ENCODE results near the gene OTX1. TPM values are rescaled to one million over a fixed set of nuclear protein-coding genes. Genes with fewer than 3 reads are reported as not detected.

Gene OTX1
- total and polyA plus RNA-seq, 2 of the 8 experiments (the other 6 are each of a cell fraction or from before 2014, with no cell fraction given), result 0.24 to 3.3 TPM

GRCh38 chr2:63013438-63013837 lies 37.2 kb upstream of the OTX1 start:
- no peak overlapping the region for H3K56ac ChIP-seq (replicated peaks; ENCODE audit: insufficient read length, low read depth, low read length)
- no peak overlapping the region for H3K14ac ChIP-seq (ENCODE audit: insufficient read length)
- no peak overlapping the region for H2BK12ac ChIP-seq (ENCODE audit: low read depth, low read length)
- no peak for FAIRE-seq
- H4K20me1 ChIP-seq (replicated peaks in 1 of 2; ENCODE audit: control insufficient read depth in 1 of 2, insufficient read depth in 2 of 2, low read length in 2 of 2), result no peaks in the 10 kb centered on the region
- H3K79me1 ChIP-seq (ENCODE audit: low read depth, low read length), result no peaks in the 10 kb centered on the region
- H3K4me1 ChIP-seq (replicated peaks in 1 of 4; ENCODE audit: control insufficient read depth in 3 of 4, insufficient read depth in 4 of 4, low read length in 3 of 4), result peaks cover 0 to 6% (median 2%) of the 10 kb centered on the region in 4 experiments; a peak in 3 of 7 replicates
- no peaks in the 10 kb centered on the region for H3K23me2 ChIP-seq (ENCODE audit: low read depth, low read length)
- no peak overlapping the region for H3K18ac ChIP-seq (ENCODE audit: extremely low read depth, low read length)
- H3K27ac ChIP-seq (ENCODE audit: low read depth, low read length), result no peak overlapping the region
- H3K9ac ChIP-seq (replicated peaks in 1 of 4; ENCODE audit: extremely low read depth in 1 of 4, low read depth in 3 of 4, low read length in 3 of 4), result no peak overlapping the region
- no peak overlapping the region for H2BK20ac ChIP-seq (ENCODE audit: low read length)
- H4K5ac ChIP-seq (ENCODE audit: insufficient read length, low read depth, low read length), result no peak overlapping the region
- 72% methylated on average over 8 of the region's 8 CpGs; no CpG with 5 or more reads in 1 of the 2 experiments for WGBS, 2 experiments (ENCODE audit: extremely low coverage in 1 of 2, insufficient coverage in 1 of 2, insufficient read length in 1 of 2, insufficient replicate concordance in 2 of 2, low coverage in 1 of 2, low lambda C conversion rate in 2 of 2, missing lambda C conversion rate in 1 of 2)
- H2BK15ac ChIP-seq (ENCODE audit: low read length), result no peak overlapping the region
- H2BK120ac ChIP-seq (replicated peaks; ENCODE audit: low read depth, low read length), result no peak overlapping the region
- no peak overlapping the region for H2AFZ ChIP-seq (ENCODE audit: low read length)
- H3K23ac ChIP-seq (ENCODE audit: insufficient read length), result no peak overlapping the region
- no peak overlapping the region for H4K91ac ChIP-seq (replicated peaks; ENCODE audit: insufficient read length, low read length)
- no peaks in the 10 kb centered on the region for H3K36me3 ChIP-seq (ENCODE audit: control insufficient read depth in 2 of 4, insufficient read depth in 4 of 4, low read length in 3 of 4)
- no peak overlapping the region for H2AK5ac ChIP-seq (ENCODE audit: low read depth, low read length)
- H3K4me2 ChIP-seq (ENCODE audit: insufficient read depth in 1 of 2, low read depth in 2 of 2, low read length in 2 of 2), result no peak overlapping the region
- no peak for DNase-seq (ENCODE audit: low read depth in 1 of 2, low spot score in 2 of 2)
- TF ChIP-seq CBX5 (IDR thresholded peaks at IDR 0.05; ENCODE audit: low read depth, low read length), result no peak
- TF ChIP-seq EZH2 (IDR thresholded peaks at IDR 0.05; ENCODE audit: low read depth, low read length, severe bottlenecking), result no peak
- TF ChIP-seq CBX8 (IDR thresholded peaks at IDR 0.05; ENCODE audit: borderline replicate concordance, low read depth, low read length), result no peak
- TF ChIP-seq POLR2AphosphoS5 (IDR thresholded peaks at IDR 0.05; ENCODE audit: low read depth, low read length), result no peak
- no peak for TF ChIP-seq BACH1 (IDR thresholded peaks at IDR 0.05; ENCODE audit: low read length)
- TF ChIP-seq ASH2L (IDR thresholded peaks at IDR 0.05; ENCODE audit: low read length), result no peak
- TF ChIP-seq ATF3 (IDR thresholded peaks at IDR 0.05; ENCODE audit: insufficient read depth, low read depth, low read length), result no peak
- TF ChIP-seq KDM1A (IDR thresholded peaks at IDR 0.05; ENCODE audit: borderline replicate concordance, low read length), result no peak
- TF ChIP-seq NANOG (IDR thresholded peaks at IDR 0.05; ENCODE audit: insufficient read depth, low read depth, low read length, poor library complexity, severe bottlenecking), result no peak
- no peak for TF ChIP-seq ZNF274 (IDR thresholded peaks at IDR 0.05; ENCODE audit: borderline replicate concordance, extremely low read depth, low read length)
- TF ChIP-seq EP300 (IDR thresholded peaks at IDR 0.05; ENCODE audit: borderline replicate concordance in 1 of 2, low read depth in 2 of 2, low read length in 2 of 2), result no peak
- no peak for TF ChIP-seq PHF8 (conservative IDR thresholded peaks at IDR 0.05; ENCODE audit: low read depth, low read length)
- no peak for TF ChIP-seq SIN3A (conservative IDR thresholded peaks at IDR 0.05 in 1 of 2, IDR thresholded peaks at IDR 0.05 in 1 of 2; ENCODE audit: low read depth in 1 of 2, low read length in 2 of 2)
- no peak for TF ChIP-seq SRF (IDR thresholded peaks at IDR 0.05; ENCODE audit: low read depth, low read length)
- no peak overlapping the region for H2BK5ac ChIP-seq (ENCODE audit: low read depth, low read length)
- H4K8ac ChIP-seq (ENCODE audit: extremely low read depth, insufficient read depth, low read length), result no peak overlapping the region
- no peak overlapping the region for H3K4ac ChIP-seq (replicated peaks; ENCODE audit: insufficient read length, low read depth, low read length)
- ChIA-PET CTCF (ENCODE audit: partially characterized antibody) (interaction anchor here (1.0 to 1.4 kb wide), 4 partner anchors 12 to 225 kb away, joined by 3 to 5 read pairs (median 4); no protein-coding TSS in a partner anchor), POLR2A (ENCODE audit: partially characterized antibody) (no interaction called here)
- no peaks in the 10 kb centered on the region for H3K27me3 ChIP-seq (replicated peaks in 1 of 4; ENCODE audit: control insufficient read depth in 3 of 4, extremely low read depth in 1 of 4, insufficient read depth in 3 of 4, low read length in 3 of 4)
- no peak overlapping the region for H3K4me3 ChIP-seq (ENCODE audit: extremely low read depth in 1 of 4, insufficient read depth in 2 of 4, low read depth in 3 of 4, low read length in 4 of 4)
- H3K79me2 ChIP-seq (ENCODE audit: control insufficient read depth in 1 of 2, insufficient read depth in 2 of 2, low read length in 2 of 2), result no peaks in the 10 kb centered on the region
- no peaks in the 10 kb centered on the region for H3K9me3 ChIP-seq (ENCODE audit: insufficient read depth in 2 of 2, low read depth in 1 of 2, low read length in 1 of 2)

Data from H1 (cell line).